H9 (cell line): Measurements from ENCODE around the gene DLL4. TPM values are rescaled to one million over a fixed set of nuclear protein-coding genes. Genes with fewer than 3 reads are reported as not detected.

Experiments
- DNase-seq: peaks from one replicate; pipeline ENCODE4 v3.0.0-alpha.2; 2017
- H2AFZ ChIP-seq: one replicate; pipeline ENCODE4 v1.6.1; 2013; ENCODE audit warnings: mild to moderate bottlenecking, low read length, control low read depth, moderate library complexity
- H2AK5ac ChIP-seq: 2 replicates; pipeline ENCODE4 v1.6.1; 2013; ENCODE audit warnings: low read length, control low read depth, mixed read lengths; ENCODE audit not compliant: insufficient read length
- H2BK120ac ChIP-seq: one replicate; pipeline ENCODE4 v1.6.1; 2013; ENCODE audit warnings: low read depth, mild to moderate bottlenecking, low read length, control low read depth, inconsistent platforms; ENCODE audit not compliant: poor library complexity, severe bottlenecking
- H2BK12ac ChIP-seq: 2 replicates; pipeline ENCODE4 v1.6.1; 2013; ENCODE audit warnings: low read length, control low read depth, mixed read lengths, low read depth; ENCODE audit not compliant: insufficient read length
- H2BK15ac ChIP-seq: 2 replicates; pipeline ENCODE4 v1.6.1; 2013; ENCODE audit warnings: low read depth, low read length, control low read depth
- H2BK20ac ChIP-seq: one replicate; pipeline ENCODE4 v1.6.1; 2013; ENCODE audit warnings: low read depth, mild to moderate bottlenecking, low read length, control low read depth, inconsistent platforms; ENCODE audit not compliant: poor library complexity, severe bottlenecking
- H2BK5ac ChIP-seq: 2 replicates; pipeline ENCODE4 v1.6.1; 2013; ENCODE audit warnings: low read length, control low read depth, mixed read lengths; ENCODE audit not compliant: insufficient read length
- H3K14ac ChIP-seq: 2 replicates; pipeline ENCODE4 v1.6.1; 2013; ENCODE audit warnings: low read length, control low read depth; ENCODE audit not compliant: insufficient read depth
- H3K18ac ChIP-seq: 2 replicates; pipeline ENCODE4 v1.6.1; 2013; ENCODE audit warnings: low read depth, mild to moderate bottlenecking, mixed read lengths, low read length, control low read depth; ENCODE audit not compliant: insufficient read length
- H3K23ac ChIP-seq: 2 replicates; pipeline ENCODE4 v1.6.1; 2013; ENCODE audit warnings: low read length, control low read depth, mixed read lengths, low read depth; ENCODE audit not compliant: insufficient read length
- H3K23me2 ChIP-seq: 2 replicates; pipeline ENCODE4 v1.6.1; 2013; ENCODE audit warnings: low read depth, mild to moderate bottlenecking, mixed read lengths, low read length, control low read depth; ENCODE audit not compliant: insufficient read length, poor library complexity, severe bottlenecking
- H3K27ac ChIP-seq: 2 replicates; pipeline ENCODE4 v1.5.1; 2013; ENCODE audit warnings: low read length, control low read depth, mixed read lengths, low read depth; ENCODE audit not compliant: insufficient read length
- H3K27me3 ChIP-seq: 2 replicates; pipeline ENCODE4 v1.6.1; 2013; ENCODE audit warnings: low read length, control low read depth, inconsistent platforms; ENCODE audit not compliant: insufficient read depth
- H3K4ac ChIP-seq: 2 replicates; pipeline ENCODE4 v1.6.1; 2013; ENCODE audit warnings: low read depth, mild to moderate bottlenecking, control low read depth, inconsistent platforms, low read length, moderate library complexity
- H3K4me1 ChIP-seq: 2 replicates; pipeline ENCODE4 v1.6.1; 2013; ENCODE audit warnings: low read length, control low read depth, inconsistent platforms; ENCODE audit not compliant: insufficient read depth
- H3K4me2 ChIP-seq: 2 replicates; pipeline ENCODE4 v1.6.1; 2013; ENCODE audit warnings: low read length, control low read depth, mixed read lengths; ENCODE audit not compliant: insufficient read length, insufficient read depth
- H3K56ac ChIP-seq: 2 replicates; pipeline ENCODE4 v1.6.1; 2013; ENCODE audit warnings: low read depth, mild to moderate bottlenecking, mixed read lengths, low read length, control low read depth; ENCODE audit not compliant: insufficient read length
- H3K79me1 ChIP-seq: 2 replicates; pipeline ENCODE4 v1.6.1; 2013; ENCODE audit warnings: low read depth, mild to moderate bottlenecking, moderate library complexity, low read length, control low read depth, inconsistent platforms; ENCODE audit not compliant: insufficient read depth, poor library complexity, severe bottlenecking
- H3K79me2 ChIP-seq: 2 replicates; pipeline ENCODE4 v1.6.1; 2013; ENCODE audit warnings: low read length, control low read depth, inconsistent platforms; ENCODE audit not compliant: insufficient read depth
- H3K9ac ChIP-seq: 2 replicates; pipeline ENCODE4 v1.6.1; 2013; ENCODE audit warnings: low read length, control low read depth, mixed read lengths; ENCODE audit not compliant: insufficient read length; ENCODE audit errors: extremely low read depth
- H3K9me3 ChIP-seq: one replicate; pipeline ENCODE4 v1.6.1; 2013; ENCODE audit warnings: low read depth, low read length, inconsistent platforms; ENCODE audit not compliant: control insufficient read depth
- H3T11ph ChIP-seq: one replicate; pipeline ENCODE4 v1.6.1; 2013; ENCODE audit warnings: mild to moderate bottlenecking, low read length, control low read depth, inconsistent platforms
- H4K20me1 ChIP-seq: one replicate; pipeline ENCODE4 v1.6.1; 2013; ENCODE audit not compliant: control insufficient read depth, insufficient read length, insufficient read depth
- H4K5ac ChIP-seq: 2 replicates; pipeline ENCODE4 v1.6.1; 2013; ENCODE audit warnings: low read depth, mild to moderate bottlenecking, mixed read lengths, low read length, control low read depth; ENCODE audit not compliant: insufficient read length
- H4K8ac ChIP-seq: replicated peaks from 2 replicates; pipeline ENCODE4 v1.6.1; 2013; ENCODE audit warnings: low read length, control low read depth, mixed read lengths, low read depth; ENCODE audit not compliant: insufficient read length
- H4K91ac ChIP-seq: 2 replicates; pipeline ENCODE4 v1.6.1; 2013; ENCODE audit warnings: low read depth, mild to moderate bottlenecking, moderate library complexity, mixed read lengths, low read length, control low read depth; ENCODE audit not compliant: insufficient read length
- H3K27ac Mint-ChIP-seq, 3 experiments: 2 replicates in 2 of 3; 3 replicates in 1 of 3; pipeline ENCODE4 v1.8.0; 2020 to 2021; ENCODE audit warnings: mixed read lengths in 3 of 3, mild to moderate bottlenecking in 1 of 3, moderate library complexity in 1 of 3
- H3K27me3 Mint-ChIP-seq: 2 replicates; pipeline ENCODE4 v1.8.0; 2021; ENCODE audit warnings: low read depth, mild to moderate bottlenecking, moderate library complexity, mixed read lengths
- H3K36me3 Mint-ChIP-seq, 3 experiments: 2 replicates in 2 of 3; 3 replicates in 1 of 3; pipeline ENCODE4 v1.8.0; 2020 to 2021; ENCODE audit warnings: low read depth in 3 of 3, mixed read lengths in 3 of 3; ENCODE audit not compliant: insufficient read depth in 1 of 3
- H3K4me1 Mint-ChIP-seq, 2 experiments: 2 replicates each; pipeline ENCODE4 v1.8.0; 2020; ENCODE audit warnings: mixed read lengths in 2 of 2
- H3K4me3 Mint-ChIP-seq, 2 experiments: 2 replicates in 1 of 2; 3 replicates in 1 of 2; pipeline ENCODE4 v1.8.0; 2020 to 2021; ENCODE audit warnings: mild to moderate bottlenecking in 2 of 2, mixed read lengths in 2 of 2, moderate library complexity in 1 of 2
- H3K9me3 Mint-ChIP-seq, 2 experiments: 2 replicates in 1 of 2; 3 replicates in 1 of 2; pipeline ENCODE4 v1.8.0; 2020; ENCODE audit warnings: mild to moderate bottlenecking in 2 of 2, mixed read lengths in 2 of 2, moderate library complexity in 1 of 2
- WGBS: extraction: QIAGEN DNeasy Blood & Tissue Kit; methylation state at CpG from one replicate; pipeline ENCODE4 v1.1.7; 2013; ENCODE audit warnings: missing lambda C conversion rate, low lambda C conversion rate, mixed read lengths; ENCODE audit not compliant: insufficient read length; ENCODE audit errors: extremely low coverage; 5-methylcytosine and 5-hydroxymethylcytosine counted together
- total RNA-seq: library from RNA; stranded (reverse); gene quantifications from 2 replicates; pipeline ENCODE4 v1.2.1, GENCODE V29; 2021
- TF ChIP-seq, protein P1 (sequence below): fragments of 200-600 bp; sonication (generic); conservative IDR thresholded peaks from 3 replicates; pipeline ENCODE4 v1.8.0; 2021; ENCODE audit warnings: antibody characterized with exemption, mild to moderate bottlenecking

DLL4 gene
- total RNA-seq, 1 experiment from 2014 or later, result 0.28 TPM

DNA sequence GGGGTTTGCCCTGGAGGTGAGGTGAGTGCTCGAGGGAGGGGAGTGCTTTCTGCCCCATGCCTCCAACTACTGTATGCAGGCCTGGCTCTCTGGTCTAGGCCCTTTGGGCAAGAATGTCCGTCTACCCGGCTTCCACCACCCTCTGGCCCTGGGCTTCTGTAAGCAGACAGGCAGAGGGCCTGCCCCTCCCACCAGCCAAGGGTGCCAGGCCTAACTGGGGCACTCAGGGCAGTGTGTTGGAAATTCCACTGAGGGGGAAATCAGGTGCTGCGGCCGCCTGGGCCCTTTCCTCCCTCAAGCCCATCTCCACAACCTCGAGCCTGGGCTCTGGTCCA lies 9.4 kb downstream of the DLL4 start:
- H3K14ac ChIP-seq, result no peak overlapping the region
- no peak overlapping the region for H3K9ac ChIP-seq
- DNase-seq, result no peak
- no peak overlapping the region for H2AFZ ChIP-seq
- no peaks in the 10 kb centered on the region for H3K36me3 Mint-ChIP-seq
- H3K4ac ChIP-seq, result no peak overlapping the region
- peaks cover 75% of the 10 kb centered on the region for H3K27me3 Mint-ChIP-seq
- H3K9me3 Mint-ChIP-seq, result no peaks in the 10 kb centered on the region
- TF ChIP-seq, protein P1, sequence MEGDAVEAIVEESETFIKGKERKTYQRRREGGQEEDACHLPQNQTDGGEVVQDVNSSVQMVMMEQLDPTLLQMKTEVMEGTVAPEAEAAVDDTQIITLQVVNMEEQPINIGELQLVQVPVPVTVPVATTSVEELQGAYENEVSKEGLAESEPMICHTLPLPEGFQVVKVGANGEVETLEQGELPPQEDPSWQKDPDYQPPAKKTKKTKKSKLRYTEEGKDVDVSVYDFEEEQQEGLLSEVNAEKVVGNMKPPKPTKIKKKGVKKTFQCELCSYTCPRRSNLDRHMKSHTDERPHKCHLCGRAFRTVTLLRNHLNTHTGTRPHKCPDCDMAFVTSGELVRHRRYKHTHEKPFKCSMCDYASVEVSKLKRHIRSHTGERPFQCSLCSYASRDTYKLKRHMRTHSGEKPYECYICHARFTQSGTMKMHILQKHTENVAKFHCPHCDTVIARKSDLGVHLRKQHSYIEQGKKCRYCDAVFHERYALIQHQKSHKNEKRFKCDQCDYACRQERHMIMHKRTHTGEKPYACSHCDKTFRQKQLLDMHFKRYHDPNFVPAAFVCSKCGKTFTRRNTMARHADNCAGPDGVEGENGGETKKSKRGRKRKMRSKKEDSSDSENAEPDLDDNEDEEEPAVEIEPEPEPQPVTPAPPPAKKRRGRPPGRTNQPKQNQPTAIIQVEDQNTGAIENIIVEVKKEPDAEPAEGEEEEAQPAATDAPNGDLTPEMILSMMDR, result no peak
- H3K56ac ChIP-seq, result no peak overlapping the region
- H4K20me1 ChIP-seq, result no peaks in the 10 kb centered on the region
- H4K8ac ChIP-seq, result no peak overlapping the region
- H2BK120ac ChIP-seq, result no peak overlapping the region
- H3K79me1 ChIP-seq, result no peaks in the 10 kb centered on the region
- H2BK15ac ChIP-seq, result no peak overlapping the region
- H2BK12ac ChIP-seq, result no peak overlapping the region
- no peaks in the 10 kb centered on the region for H3K79me2 ChIP-seq
- H3T11ph ChIP-seq, result no peak overlapping the region
- H2BK5ac ChIP-seq, result no peak overlapping the region
- peaks cover 26 to 30% of the 10 kb centered on the region in 2 experiments for H3K4me1 Mint-ChIP-seq
- H3K23me2 ChIP-seq, result peaks cover 8% of the 10 kb centered on the region
- no peak overlapping the region for H4K5ac ChIP-seq
- H3K23ac ChIP-seq, result no peak overlapping the region
- no peak overlapping the region for H2AK5ac ChIP-seq
- no peak overlapping the region for H3K27ac Mint-ChIP-seq
- no peaks in the 10 kb centered on the region for H3K9me3 ChIP-seq
- no peak overlapping the region for H3K4me3 Mint-ChIP-seq
- H3K4me1 ChIP-seq, result no peaks in the 10 kb centered on the region
- no peak overlapping the region for H4K91ac ChIP-seq
- no peaks in the 10 kb centered on the region; the same call in 1 of the 2 replicates for H3K27me3 ChIP-seq
- H3K4me2 ChIP-seq, result no peak overlapping the region
- H2BK20ac ChIP-seq, result no peak overlapping the region
- no peak overlapping the region for H3K18ac ChIP-seq
- H3K27ac ChIP-seq, result no peak overlapping the region
- no CpG with 5 or more reads among the region's 6 CpGs for WGBS
